A549 (cell line): Measurements from ENCODE around the gene SLC13A2. TPM values are rescaled to one million over a fixed set of nuclear protein-coding genes. Genes with fewer than 3 reads are reported as not detected.
"Not testable (repeated sequence)": the region's sequence is repeated elsewhere in the genome, so short reads cannot be mapped to it uniquely, and the experiment has no call there.

ENCODE experiments used
- ATAC-seq, 2 experiments: fragments of 200-7000 bp in 1 of 2; fragments of >200 bp in 1 of 2; cut with Nextera tagmentation in 1 of 2; cut with Tn5 transposase in 1 of 2; 3 replicates each; pipeline versions ENCODE4 v1.8.0 to v1.9.1; 2018 to 2020; ENCODE audit warnings: mild to moderate bottlenecking in 1 of 2, moderate library complexity in 1 of 2
- CTCF ChIA-PET: fragments of 300-600 bp; sonication (Branson Sonifier 250); formaldehyde crosslinking; extraction: SDS; loops from one replicate; lab custom pipeline; 2021; ENCODE audit warnings: antibody characterized with exemption, inconsistent platforms; lab: Yijun Ruan, JAX
- POLR2A ChIA-PET: fragments of 350-600 bp; formaldehyde crosslinking; extraction: SDS; loops from one replicate; lab custom pipeline; 2021; ENCODE audit warnings: antibody characterized with exemption, inconsistent platforms; lab: Yijun Ruan, JAX
- DNase-seq, 2 experiments: peaks; one replicate each; pipeline versions ENCODE4 v3.0.0 to v3.0.0-alpha.2; 2011 to 2016; ENCODE audit warnings: low read depth in 1 of 2, low spot score in 1 of 2
- FAIRE-seq: peaks from 2 replicates; lab custom pipeline; 2011; peaks lifted over from hg19 to GRCh38; lab: Jason Lieb, UNC
- H3K27ac ChIP-seq, 2 experiments: fragments of >200 bp; sonication (Bioruptor Twin); formaldehyde crosslinking; 3 replicates each; pipeline ENCODE4 v1.5.1; 2016 to 2017
- H3K4me1 ChIP-seq: fragments of >200 bp; sonication (Bioruptor Twin); formaldehyde crosslinking; 3 replicates; pipeline ENCODE4 v1.6.1; 2016
- H3K4me2 ChIP-seq: fragments of >200 bp; sonication (Bioruptor Twin); formaldehyde crosslinking; 3 replicates; pipeline ENCODE4 v1.6.1; 2016
- H3K4me3 ChIP-seq: fragments of >200 bp; sonication (Bioruptor Twin); formaldehyde crosslinking; 3 replicates; pipeline ENCODE4 v1.5.1; 2016
- H3K9me3 ChIP-seq: fragments of >200 bp; sonication (Bioruptor Twin); formaldehyde crosslinking; 3 replicates; pipeline ENCODE4 v1.6.1; 2016
- BCL3 ChIP-seq: fragments of >200 bp; sonication (Bioruptor Twin); formaldehyde crosslinking; IDR thresholded peaks from 3 replicates; pipeline ENCODE4 v1.6.1; 2016
- BHLHE40 ChIP-seq: IDR thresholded peaks from 2 replicates; pipeline ENCODE4 v1.6.1; 2012; ENCODE audit warnings: low read depth, low read length, inconsistent platforms
- CBX2 ChIP-seq: fragments of 200-600 bp; sonication (generic); IDR thresholded peaks from 2 replicates; pipeline ENCODE4 v1.6.1; 2016; ENCODE audit warnings: low read depth, mild to moderate bottlenecking, borderline replicate concordance
- CBX8 ChIP-seq: fragments of 200-600 bp; sonication (generic); IDR thresholded peaks from 2 replicates; pipeline ENCODE4 v1.6.1; 2016
- CEBPB ChIP-seq, 2 experiments: fragments of >200 bp in 1 of 2; sonication (Bioruptor Twin) in 1 of 2; formaldehyde crosslinking in 1 of 2; IDR thresholded peaks; 2 replicates each; pipeline ENCODE4 v1.6.1; 2012 to 2016
- CHD4 ChIP-seq: fragments of 200-600 bp; sonication (generic); IDR thresholded peaks from 2 replicates; pipeline ENCODE4 v1.6.1; 2016; ENCODE audit warnings: antibody characterized with exemption, mild to moderate bottlenecking, borderline replicate concordance
- HEYL ChIP-seq: fragments of 250-450 bp; sonication (Bioruptor Pico); IDR thresholded peaks from 2 replicates; pipeline ENCODE4 v1.8.0; 2021; ENCODE audit warnings: mild to moderate bottlenecking, moderate library complexity
- HOXB13 ChIP-seq: fragments of 250-450 bp; sonication (Bioruptor Pico); IDR thresholded peaks from 2 replicates; pipeline ENCODE4 v1.5.0; 2020; ENCODE audit warnings: low read depth, mild to moderate bottlenecking, moderate library complexity
- HOXB5 ChIP-seq: fragments of 250-450 bp; sonication (Bioruptor Pico); IDR thresholded peaks from 2 replicates; pipeline ENCODE4 v1.5.0; 2020; ENCODE audit warnings: mild to moderate bottlenecking, moderate library complexity
- JUNB ChIP-seq: fragments of >200 bp; sonication (Bioruptor Twin); formaldehyde crosslinking; IDR thresholded peaks from 2 replicates; pipeline ENCODE4 v1.6.1; 2016
- KDM5A ChIP-seq: fragments of 200-600 bp; sonication (generic); IDR thresholded peaks from 2 replicates; pipeline ENCODE4 v1.6.1; 2016; ENCODE audit warnings: antibody characterized with exemption, mild to moderate bottlenecking
- MAFK ChIP-seq: fragments of 450-650 bp; IDR thresholded peaks from 2 replicates; pipeline ENCODE4 v1.6.1; 2014; ENCODE audit not compliant: partially characterized antibody
- MAZ ChIP-seq: fragments of 150-350 bp; IDR thresholded peaks from 2 replicates; pipeline ENCODE4 v1.6.1; 2014; ENCODE audit warnings: antibody characterized with exemption, low read depth, low read length, borderline replicate concordance
- NPAS2 ChIP-seq: fragments of 250-450 bp; sonication (Bioruptor Pico); IDR thresholded peaks from 2 replicates; pipeline ENCODE4 v1.8.0; 2022; ENCODE audit warnings: mild to moderate bottlenecking, moderate library complexity, borderline replicate concordance
- NR3C1 ChIP-seq: fragments of >200 bp; sonication (Bioruptor Twin); formaldehyde crosslinking; IDR thresholded peaks from 3 replicates; pipeline ENCODE4 v1.6.1; 2017
- RCOR1 ChIP-seq: fragments of 150-350 bp; IDR thresholded peaks from 2 replicates; pipeline ENCODE4 v1.6.1; 2014; ENCODE audit warnings: antibody characterized with exemption, low read length, low read depth
- REST ChIP-seq: fragments of 200-600 bp; sonication (generic); IDR thresholded peaks from 2 replicates; pipeline ENCODE4 v1.6.1; 2016; ENCODE audit warnings: antibody characterized with exemption, mild to moderate bottlenecking, moderate library complexity
- RFX5 ChIP-seq: fragments of 450-650 bp; IDR thresholded peaks from 2 replicates; pipeline ENCODE4 v1.7.1; 2014; ENCODE audit warnings: antibody characterized with exemption, mild to moderate bottlenecking, moderate library complexity
- TP53 ChIP-seq: fragments of 250-450 bp; sonication (Bioruptor Pico); IDR thresholded peaks from 2 replicates; pipeline ENCODE4 v1.5.0; 2021; ENCODE audit warnings: mild to moderate bottlenecking, moderate library complexity
- ZC3H11A ChIP-seq: fragments of 450-650 bp; IDR thresholded peaks from 2 replicates; pipeline ENCODE4 v1.6.1; 2014; ENCODE audit warnings: antibody characterized with exemption, mild to moderate bottlenecking
- ZFP36 ChIP-seq: fragments of 450-650 bp; IDR thresholded peaks from 2 replicates; pipeline ENCODE4 v1.6.1; 2014; ENCODE audit warnings: borderline replicate concordance; ENCODE audit not compliant: partially characterized antibody
- whole genome bisulfite sequencing: methylation state at CpG from one replicate; pipeline ENCODE4 v1.1.6; 2017; ENCODE audit errors: missing lambda C conversion rate; 5-methylcytosine and 5-hydroxymethylcytosine counted together
- polyA plus RNA-seq, 4 experiments: library from polyadenylated mRNA; depleted of rRNA in 3 of 4; stranded (reverse); fragments of >200 nt; fragmentation: RNase III in 1 of 4; extraction: RNeasy Plus Mini Kit Qiagen cat#74134 plus additional on column Dnase treatment in 1 of 4; gene quantifications; 2 replicates in 3 of 4; 3 replicates in 1 of 4; pipeline ENCODE4 v1.2.3, GENCODE V29; 2011 to 2017
- TF ChIP-seq, protein P1 (sequence below): IDR thresholded peaks from 2 replicates; pipeline ENCODE4 v1.6.1; 2012; ENCODE audit warnings: low read depth, borderline replicate concordance
- TF ChIP-seq, protein P2 (sequence below): IDR thresholded peaks from 2 replicates; pipeline ENCODE4 v1.6.1; 2012
- TF ChIP-seq, protein P3 (sequence below): fragments of 250-450 bp; sonication (Bioruptor Pico); IDR thresholded peaks from 2 replicates; pipeline ENCODE4 v1.5.0; 2020; ENCODE audit warnings: low read depth, mild to moderate bottlenecking, moderate library complexity

The SLC13A2 gene
- polyA plus RNA-seq, 2 of the 4 experiments (the other 2 are of a cell fraction) = 0.06 TPM; not detected in 1

DNA sequence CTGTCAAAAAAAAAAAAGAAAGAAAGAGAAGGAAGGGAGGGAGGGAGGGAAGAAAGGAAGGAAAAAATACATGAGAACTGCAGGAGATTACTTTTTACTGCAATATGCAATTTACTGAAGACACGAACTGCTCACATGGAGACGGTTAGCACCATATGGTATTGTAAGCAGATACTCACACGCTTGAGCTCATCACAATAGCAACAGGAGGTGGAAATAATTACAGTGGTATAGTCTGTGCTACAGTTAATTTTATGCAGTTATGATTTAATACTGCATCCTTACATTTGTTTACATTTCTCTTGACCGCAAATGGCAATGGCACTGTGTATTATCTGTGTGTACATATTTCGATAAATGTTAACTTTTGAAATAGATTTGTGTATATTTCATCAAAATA lies 46.1 kb upstream of the SLC13A2 start (continued):
- TF ChIP-seq MAFK (no peak), REST (no peak), ZC3H11A (no peak), CBX8 (no peak), TP53 (CRISPR knock-in tag) (no peak), RFX5 (no peak), RCOR1 (no peak)
- TF ChIP-seq, protein P1, sequence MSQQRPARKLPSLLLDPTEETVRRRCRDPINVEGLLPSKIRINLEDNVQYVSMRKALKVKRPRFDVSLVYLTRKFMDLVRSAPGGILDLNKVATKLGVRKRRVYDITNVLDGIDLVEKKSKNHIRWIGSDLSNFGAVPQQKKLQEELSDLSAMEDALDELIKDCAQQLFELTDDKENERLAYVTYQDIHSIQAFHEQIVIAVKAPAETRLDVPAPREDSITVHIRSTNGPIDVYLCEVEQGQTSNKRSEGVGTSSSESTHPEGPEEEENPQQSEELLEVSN = no peak

DNA sequence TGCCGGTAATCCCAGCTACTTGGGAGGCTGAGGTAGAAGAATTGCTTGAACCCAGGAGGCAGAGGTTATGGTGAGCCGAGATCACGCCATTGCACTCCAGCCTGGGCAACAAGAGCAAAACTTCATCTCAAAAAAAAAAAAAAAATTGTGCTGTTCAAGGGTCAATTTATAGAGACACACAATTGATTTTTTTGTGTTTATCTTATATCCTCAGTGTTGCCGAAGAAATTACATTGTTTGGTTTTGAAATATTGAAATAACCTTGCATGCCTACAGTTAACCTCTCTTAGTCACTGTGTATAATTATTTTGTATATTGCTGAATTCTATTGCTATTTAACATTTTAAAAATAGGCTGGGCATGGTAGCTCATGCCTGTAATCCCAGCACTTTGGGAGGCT lies 45.5 kb upstream of the SLC13A2 start:
- H3K9me3 ChIP-seq, FAIRE-seq, H3K4me3 ChIP-seq, H3K4me1 ChIP-seq, H3K4me2 ChIP-seq, H3K27ac ChIP-seq, DNase-seq, POLR2A ChIA-PET, ATAC-seq: not testable (repeated sequence)
- CTCF ChIA-PET = interaction anchor here (0.7 to 2.6 kb wide), 3 partner anchors 10 to 13 kb away, joined by 3 to 19 read pairs (median 3); no protein-coding TSS in a partner anchor
- 71% methylated on average over 4 of the region's 4 CpGs for WGBS

DNA sequence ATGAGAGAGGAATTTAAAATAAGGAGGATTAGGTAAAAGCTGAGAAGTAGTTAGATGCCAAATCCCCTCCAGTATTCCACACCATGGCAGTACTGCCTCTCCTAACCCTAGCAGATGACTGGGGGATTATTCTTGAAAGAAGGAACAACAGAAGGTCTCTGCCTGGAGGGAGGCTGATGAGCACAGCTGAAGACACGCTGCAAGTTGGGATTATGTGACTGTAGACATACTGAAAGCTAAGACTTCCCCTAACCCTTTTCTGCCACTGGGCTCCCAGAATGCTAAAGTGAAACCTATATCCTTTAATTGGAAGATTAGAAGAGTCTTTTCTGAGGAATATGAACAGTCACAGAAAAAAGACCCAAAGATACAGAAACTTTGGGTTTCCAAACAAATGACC lies 39.7 kb upstream of the SLC13A2 start:
- TF ChIP-seq RCOR1 = no peak
- no peak for TF ChIP-seq ZFP36
- no peak for TF ChIP-seq HOXB13 (CRISPR knock-in tag)
- TF ChIP-seq JUNB = no peak
- no peak for TF ChIP-seq BHLHE40
- TF ChIP-seq, protein P2, sequence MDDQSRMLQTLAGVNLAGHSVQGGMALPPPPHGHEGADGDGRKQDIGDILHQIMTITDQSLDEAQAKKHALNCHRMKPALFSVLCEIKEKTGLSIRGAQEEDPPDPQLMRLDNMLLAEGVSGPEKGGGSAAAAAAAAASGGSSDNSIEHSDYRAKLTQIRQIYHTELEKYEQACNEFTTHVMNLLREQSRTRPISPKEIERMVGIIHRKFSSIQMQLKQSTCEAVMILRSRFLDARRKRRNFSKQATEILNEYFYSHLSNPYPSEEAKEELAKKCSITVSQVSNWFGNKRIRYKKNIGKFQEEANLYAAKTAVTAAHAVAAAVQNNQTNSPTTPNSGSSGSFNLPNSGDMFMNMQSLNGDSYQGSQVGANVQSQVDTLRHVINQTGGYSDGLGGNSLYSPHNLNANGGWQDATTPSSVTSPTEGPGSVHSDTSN = no peak
- TF ChIP-seq CBX2 = no peak
- no peak for TF ChIP-seq KDM5A
- no peak for TF ChIP-seq CHD4
- no peak for TF ChIP-seq NPAS2
- no peak for TF ChIP-seq CEBPB (IDR thresholded peaks at IDR 0.05)
- no peak for TF ChIP-seq HOXB5
- TF ChIP-seq BCL3 = no peak
- TF ChIP-seq TP53 (CRISPR knock-in tag) = no peak
- TF ChIP-seq MAZ = no peak
- no peak for TF ChIP-seq HEYL (CRISPR knock-in tag)
- TF ChIP-seq, protein P3, sequence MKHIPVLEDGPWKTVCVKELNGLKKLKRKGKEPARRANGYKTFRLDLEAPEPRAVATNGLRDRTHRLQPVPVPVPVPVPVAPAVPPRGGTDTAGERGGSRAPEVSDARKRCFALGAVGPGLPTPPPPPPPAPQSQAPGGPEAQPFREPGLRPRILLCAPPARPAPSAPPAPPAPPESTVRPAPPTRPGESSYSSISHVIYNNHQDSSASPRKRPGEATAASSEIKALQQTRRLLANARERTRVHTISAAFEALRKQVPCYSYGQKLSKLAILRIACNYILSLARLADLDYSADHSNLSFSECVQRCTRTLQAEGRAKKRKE (CRISPR knock-in tag) = no peak
- TF ChIP-seq NR3C1 = no peak
- DNase-seq (no peak), ATAC-seq (peak in 1 of 2 experiments; percentile 37; a peak in 1 of 6 replicates), FAIRE-seq (no peak)
- ChIA-PET POLR2A (interaction anchor here (0.6 kb wide), 1 partner anchor 60 kb away, joined by 9 read pairs; no protein-coding TSS in a partner anchor), CTCF (interaction anchor here (1.7 kb wide), 1 partner anchor 17 kb away, joined by 5 read pairs; no protein-coding TSS in a partner anchor)
- Histone ChIP-seq H3K9me3 (no peaks in the 10 kb centered on the region), H3K4me2 (no peak overlapping the region), H3K27ac (no peak overlapping the region), H3K4me3 (no peak overlapping the region), H3K4me1 (no peaks in the 10 kb centered on the region)
- 40% methylated on average over 1 of the region's 1 CpG for WGBS

DNA sequence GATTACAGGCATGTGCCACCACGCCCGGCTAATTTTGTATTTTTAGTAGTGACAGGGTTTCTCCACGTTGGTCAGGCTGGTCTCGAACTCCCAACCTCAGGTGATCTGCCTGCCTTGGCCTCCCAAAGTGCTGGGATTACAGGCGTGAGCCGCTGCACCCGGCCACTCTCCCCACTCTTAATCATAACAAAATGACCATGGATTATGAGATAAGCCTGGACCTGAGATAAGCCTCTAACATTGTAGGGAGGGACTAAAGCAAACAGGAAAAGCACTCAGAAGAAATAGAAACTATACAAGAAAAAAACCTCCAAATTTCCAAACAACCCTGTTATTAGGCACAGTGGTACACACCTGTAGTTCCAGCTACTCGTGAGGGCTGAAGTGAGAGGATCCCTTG lies 39.1 kb upstream of the SLC13A2 start:
- FAIRE-seq, H3K27ac ChIP-seq, H3K4me3 ChIP-seq, ATAC-seq, H3K4me2 ChIP-seq, H3K4me1 ChIP-seq, POLR2A ChIA-PET, DNase-seq, H3K9me3 ChIP-seq: not testable (repeated sequence)
- WGBS = 55% methylated on average over 8 of the region's 8 CpGs
- CTCF ChIA-PET = interaction anchor here (0.6 kb wide), 1 partner anchor 116 kb away, joined by 3 read pairs; no protein-coding TSS in a partner anchor
